Gastrocnemius medialis (tissue), 4 donors: ENCODE data around the gene SRRM3. TPM values are rescaled to one million over a fixed set of nuclear protein-coding genes. Genes with fewer than 3 reads are reported as not detected.
"Not testable (repeated sequence)": the region's sequence is repeated elsewhere in the genome, so short reads cannot be mapped to it uniquely, and the experiment has no call there.

Source experiments
- ATAC-seq, 2 donors: fragments of 150-250 bp; one replicate each; pipeline ENCODE4 v1.9.1; 2016
- DNase-seq, 2 donors: peaks; one replicate each; pipeline ENCODE4 v3.0.0-alpha.2; 2019
- H3K27ac ChIP-seq, 4 donors: fragments of 200-600 bp; sonication (generic); 1 replicate in 1 of 4; 2 replicates in 3 of 4; pipeline ENCODE4 v1.5.1; 2016 to 2018; ENCODE audit warnings: mild to moderate bottlenecking in 2 of 4, moderate library complexity in 1 of 4
- H3K27me3 ChIP-seq, 3 donors: fragments of 200-600 bp; sonication (generic) in 2 of 3; 1 replicate in 1 of 3; 2 replicates in 2 of 3; pipeline versions ENCODE4 v1.5.1 to v1.6.0; 2016 to 2019; ENCODE audit warnings: mild to moderate bottlenecking in 1 of 3, moderate library complexity in 1 of 3
- H3K36me3 ChIP-seq, 2 donors: fragments of 200-600 bp; sonication (generic) in 1 of 2; one replicate each; pipeline ENCODE4 v1.5.1; 2017 to 2018
- H3K4me1 ChIP-seq, 2 donors: fragments of 200-600 bp; sonication (generic) in 1 of 2; one replicate each; pipeline ENCODE4 v1.5.1; 2016 to 2017; ENCODE audit warnings: mild to moderate bottlenecking in 2 of 2
- H3K4me3 ChIP-seq, 4 donors: fragments of 200-600 bp; sonication (generic) in 3 of 4; 1 replicate in 1 of 4; 2 replicates in 3 of 4; pipeline ENCODE4 v1.5.1; 2016 to 2019; ENCODE audit warnings: mild to moderate bottlenecking in 2 of 4
- H3K9me3 ChIP-seq, 3 donors: fragments of 200-600 bp; sonication (generic) in 2 of 3; 1 replicate in 1 of 3; 2 replicates in 2 of 3; pipeline ENCODE4 v1.5.1; 2016 to 2019
- CTCF ChIP-seq, 5 experiments: fragments of 450-650 bp in 3 of 5; fragments of 200-600 bp in 2 of 5; sonication (generic) in 2 of 5; IDR thresholded peaks in 4 of 5; conservative IDR thresholded peaks in 1 of 5; 1 replicate in 4 of 5; 2 replicates in 1 of 5; pipeline ENCODE4 v1.5.1; 2016 to 2019; ENCODE audit warnings: antibody characterized with exemption in 5 of 5, mild to moderate bottlenecking in 3 of 5, moderate library complexity in 3 of 5
- POLR2A ChIP-seq, 2 donors: fragments of 450-650 bp; IDR thresholded peaks; one replicate each; pipeline ENCODE4 v1.6.1; 2017; ENCODE audit warnings: antibody characterized with exemption in 2 of 2, mild to moderate bottlenecking in 2 of 2, moderate library complexity in 2 of 2
- in situ Hi-C, 4 donors: fragments of 200-750 bp; cut with MboI; loops; one replicate each; pipeline versions ENCODE4 v1.15.0 to v1.8.0; 2017; ENCODE audit warnings: low sequenced_read_pairs in 4 of 4
- intact Hi-C: fragments of 100-400 bp; cut with DNase I; formaldehyde crosslinking; loops from one replicate; pipeline ENCODE4 v1.15.1; 2023; ENCODE audit warnings: low total_unique reads
- total RNA-seq, 4 donors: library from RNA; depleted of rRNA; stranded (reverse); fragments of >200 nt; gene quantifications; one replicate each; pipeline versions ENCODE4 v1.1.0 to v1.2.3, GENCODE V29; 2016

Gene SRRM3
- total RNA-seq, 4 donors from 2014 or later, result 0.53 to 1.2 (median 0.84) TPM

GRCh38 chr7:76292213-76292573, 90.5 kb downstream of the SRRM3 start:
- in situ Hi-C loops, result no loop called here
- peak in 1 of 2 donors; percentile 14 for TF ChIP-seq POLR2A (IDR thresholded peaks at IDR 0.05)
- no peak for TF ChIP-seq CTCF (IDR thresholded peaks at IDR 0.05 in 4 of 5, conservative IDR thresholded peaks at IDR 0.05 in 1 of 5)
- Histone ChIP-seq H3K36me3 (no peaks in the 10 kb centered on the region), H3K4me1 (peaks cover 46 to 51% of the 10 kb centered on the region in 2 donors), H3K27me3 (no peaks in the 10 kb centered on the region), H3K27ac (peak overlapping the region; percentile 99 to 100 (median 100)), H3K9me3 (no peaks in the 10 kb centered on the region), H3K4me3 (peak overlapping the region; percentile 33 to 49 (median 39))
- DNase-seq (peak; percentile 52 to 74), ATAC-seq (peak; percentile 16 to 17)
- intact Hi-C loops, result loop anchor here (5.0 kb wide), 1 partner anchor 240 kb away; no protein-coding TSS in a partner anchor

- H3K9me3 ChIP-seq, in situ Hi-C loops, ATAC-seq, H3K36me3 ChIP-seq, H3K4me3 ChIP-seq, DNase-seq, H3K27me3 ChIP-seq: not testable (repeated sequence)
- peak overlapping the region; percentile 99 to 100 (median 100) for H3K27ac ChIP-seq
- intact Hi-C loops, result loop anchor here (5.0 kb wide), 1 partner anchor 241 kb away; no protein-coding TSS in a partner anchor
- peaks cover 52 to 57% of the 10 kb centered on the region in 2 donors for H3K4me1 ChIP-seq
Observed at GRCh38 chr7:76292911-76293310, 91.2 kb downstream of the SRRM3 start.

GRCh38 chr7:76293407-76293901, 91.8 kb downstream of the SRRM3 start:
- Histone ChIP-seq H3K4me3 (no peak overlapping the region), H3K27ac (peak overlapping the region; percentile 99 to 100 (median 100)), H3K9me3 (no peaks in the 10 kb centered on the region), H3K36me3 (no peaks in the 10 kb centered on the region), H3K4me1 (peaks cover 52 to 57% of the 10 kb centered on the region in 2 donors), H3K27me3 (no peaks in the 10 kb centered on the region)
- peak in 1 of 2 donors; percentile 41 for DNase-seq
- intact Hi-C loops (loop anchor here (5.0 kb wide), 1 partner anchor 241 kb away; no protein-coding TSS in a partner anchor), in situ Hi-C loops (no loop called here)
- no peak for ATAC-seq
- TF ChIP-seq POLR2A (IDR thresholded peaks at IDR 0.05), result no peak
- TF ChIP-seq CTCF (IDR thresholded peaks at IDR 0.05 in 4 of 5, conservative IDR thresholded peaks at IDR 0.05 in 1 of 5), result no peak

- peak overlapping the region; percentile 99 to 100 (median 100) for H3K27ac ChIP-seq
- no peaks in the 10 kb centered on the region for H3K9me3 ChIP-seq
- intact Hi-C loops (loop anchor here (5.0 kb wide), 1 partner anchor 242 kb away; no protein-coding TSS in a partner anchor), in situ Hi-C loops (no loop called here)
- H3K4me3 ChIP-seq, result peak overlapping the region; percentile 40 to 55 (median 50)
- TF ChIP-seq CTCF (IDR thresholded peaks at IDR 0.05 in 4 of 5, conservative IDR thresholded peaks at IDR 0.05 in 1 of 5), result no peak
- TF ChIP-seq POLR2A (IDR thresholded peaks at IDR 0.05), result peak; percentile 68 to 89
- no peaks in the 10 kb centered on the region for H3K27me3 ChIP-seq
- ATAC-seq (peak; percentile 71 to 78), DNase-seq (peak; percentile 97 to 99)
- H3K4me1 ChIP-seq, result peaks cover 52 to 57% of the 10 kb centered on the region in 2 donors
- H3K36me3 ChIP-seq, result no peaks in the 10 kb centered on the region
Observed at GRCh38 chr7:76294344-76295024, 92.8 kb downstream of the SRRM3 start.
